ENCODE measurements around the gene ENAH. TPM values are rescaled to one million over a fixed set of nuclear protein-coding genes. Genes with fewer than 3 reads are reported as not detected.

The ENAH gene
- polyA plus RNA-seq, 1 donor (not counting 4 experiments of a cell fraction or from before 2014, with no cell fraction given): 61.0 TPM

DNA sequence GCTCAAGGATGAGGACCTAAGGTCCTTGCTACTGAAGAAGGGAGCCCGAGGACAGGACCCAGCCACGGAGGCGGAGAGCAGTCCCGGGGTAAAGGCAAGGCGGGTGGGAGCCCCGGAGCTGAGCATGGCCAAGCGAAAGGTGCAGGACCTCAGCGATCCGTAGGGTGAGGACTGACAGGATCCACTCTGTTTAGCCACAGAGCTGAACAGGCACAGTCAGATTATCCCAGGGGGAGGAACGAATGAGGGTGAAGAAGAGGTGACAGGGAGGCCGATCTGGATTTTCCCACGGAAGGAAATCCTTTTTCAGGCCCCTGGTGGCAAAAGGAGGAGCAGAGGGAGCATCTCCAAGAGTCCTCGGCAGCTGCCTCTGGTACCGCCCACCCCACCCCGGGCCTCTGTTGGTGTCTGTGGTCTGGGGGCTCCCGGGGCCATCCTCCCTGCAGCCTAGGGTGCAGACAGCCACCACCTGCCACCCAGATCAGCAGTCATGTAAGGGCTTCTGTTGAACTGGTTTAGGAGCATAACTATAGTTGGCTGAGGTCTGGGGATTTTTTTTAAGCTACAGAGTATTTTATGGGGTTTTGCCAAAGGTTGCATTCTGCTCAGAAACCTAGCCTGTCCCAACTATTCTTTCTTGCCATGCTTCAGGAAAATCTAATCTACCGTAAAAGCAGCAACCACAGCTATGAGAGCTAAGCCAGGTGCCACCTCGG, 192.7 kb downstream of the ENAH start:
- no peak overlapping the region for H3K27ac ChIP-seq (ENCODE audit: control insufficient read depth, insufficient read depth, low read length)
- no peaks in the 10 kb centered on the region for H3K79me2 ChIP-seq (ENCODE audit: control insufficient read depth, insufficient read depth, low read length)
- H3K9ac ChIP-seq (ENCODE audit: control insufficient read depth, extremely low read depth, insufficient read depth, low read length): no peak overlapping the region
- H2AFZ ChIP-seq (ENCODE audit: control insufficient read depth, low read length): no peak overlapping the region
- no peaks in the 10 kb centered on the region for H3K9me3 ChIP-seq (ENCODE audit: control insufficient read depth, low read depth, low read length)
- dilution Hi-C loops (cut with MboI; ENCODE audit: extremely low pct_ligation_motif_present, low sequenced_read_pairs): loop anchor here (25.0 kb wide), 1 partner anchor 527 kb away; the partner anchor contains the start of gene SDE2
- H3K4me2 ChIP-seq (ENCODE audit: control insufficient read depth, extremely low read depth, insufficient read depth, low read depth, low read length): no peak overlapping the region
- no peaks in the 10 kb centered on the region for H3K9me1 ChIP-seq (ENCODE audit: control insufficient read depth, extremely low read depth, insufficient read depth, low read length)
- FAIRE-seq: no peak
- no peaks in the 10 kb centered on the region for H4K20me1 ChIP-seq (ENCODE audit: control insufficient read depth, extremely low read depth, insufficient read depth, low read length)
- peaks cover 35% of the 10 kb centered on the region for H3K4me1 ChIP-seq (ENCODE audit: control insufficient read depth, extremely low read depth, insufficient read depth, low read length)
- TF ChIP-seq, protein P1, sequence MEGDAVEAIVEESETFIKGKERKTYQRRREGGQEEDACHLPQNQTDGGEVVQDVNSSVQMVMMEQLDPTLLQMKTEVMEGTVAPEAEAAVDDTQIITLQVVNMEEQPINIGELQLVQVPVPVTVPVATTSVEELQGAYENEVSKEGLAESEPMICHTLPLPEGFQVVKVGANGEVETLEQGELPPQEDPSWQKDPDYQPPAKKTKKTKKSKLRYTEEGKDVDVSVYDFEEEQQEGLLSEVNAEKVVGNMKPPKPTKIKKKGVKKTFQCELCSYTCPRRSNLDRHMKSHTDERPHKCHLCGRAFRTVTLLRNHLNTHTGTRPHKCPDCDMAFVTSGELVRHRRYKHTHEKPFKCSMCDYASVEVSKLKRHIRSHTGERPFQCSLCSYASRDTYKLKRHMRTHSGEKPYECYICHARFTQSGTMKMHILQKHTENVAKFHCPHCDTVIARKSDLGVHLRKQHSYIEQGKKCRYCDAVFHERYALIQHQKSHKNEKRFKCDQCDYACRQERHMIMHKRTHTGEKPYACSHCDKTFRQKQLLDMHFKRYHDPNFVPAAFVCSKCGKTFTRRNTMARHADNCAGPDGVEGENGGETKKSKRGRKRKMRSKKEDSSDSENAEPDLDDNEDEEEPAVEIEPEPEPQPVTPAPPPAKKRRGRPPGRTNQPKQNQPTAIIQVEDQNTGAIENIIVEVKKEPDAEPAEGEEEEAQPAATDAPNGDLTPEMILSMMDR (optimal IDR thresholded peaks at IDR 0.05 in 1 of 3, IDR thresholded peaks at IDR 0.05 in 1 of 3, conservative IDR thresholded peaks at IDR 0.05 in 1 of 3; ENCODE audit: extremely low read depth in 1 of 3, insufficient read depth in 2 of 3, low read length in 3 of 3): peak in 1 of 3 experiments; percentile 22
- TF ChIP-seq EZH2 (IDR thresholded peaks at IDR 0.05; ENCODE audit: low read length): no peak
- H3K27me3 ChIP-seq (ENCODE audit: control insufficient read depth, extremely low read depth, insufficient read depth, low read length): no peaks in the 10 kb centered on the region
- H3K4me3 ChIP-seq (ENCODE audit: control insufficient read depth in 2 of 3, extremely low read depth in 1 of 3, insufficient read depth in 2 of 3, low read depth in 1 of 3, low read length in 3 of 3): no peak overlapping the region
- DNase-seq (ENCODE audit: low read depth, low spot score): no peak
- no peaks in the 10 kb centered on the region for H3K36me3 ChIP-seq (ENCODE audit: control insufficient read depth in 2 of 2, extremely low read depth in 1 of 2, insufficient read depth in 2 of 2, low read length in 2 of 2)

GRCh38 chr1:225458222-225458631, 194.7 kb downstream of the ENAH start:
- peaks cover 41% of the 10 kb centered on the region for H3K4me1 ChIP-seq (ENCODE audit: control insufficient read depth, extremely low read depth, insufficient read depth, low read length)
- no peak for DNase-seq (ENCODE audit: low read depth, low spot score)

More at GRCh38 chr1:225458222-225458631, 194.7 kb downstream of the ENAH start:
- no peaks in the 10 kb centered on the region for H3K27me3 ChIP-seq (ENCODE audit: control insufficient read depth, extremely low read depth, insufficient read depth, low read length)
- H3K9me3 ChIP-seq (ENCODE audit: control insufficient read depth, low read depth, low read length): no peaks in the 10 kb centered on the region
- H3K9ac ChIP-seq (ENCODE audit: control insufficient read depth, extremely low read depth, insufficient read depth, low read length): no peak overlapping the region
- H3K4me2 ChIP-seq (ENCODE audit: control insufficient read depth, extremely low read depth, insufficient read depth, low read depth, low read length): no peak overlapping the region
- no peaks in the 10 kb centered on the region for H4K20me1 ChIP-seq (ENCODE audit: control insufficient read depth, extremely low read depth, insufficient read depth, low read length)
- TF ChIP-seq EZH2 (IDR thresholded peaks at IDR 0.05; ENCODE audit: low read length): no peak
- TF ChIP-seq, protein P1 (optimal IDR thresholded peaks at IDR 0.05 in 1 of 3, IDR thresholded peaks at IDR 0.05 in 1 of 3, conservative IDR thresholded peaks at IDR 0.05 in 1 of 3; ENCODE audit: extremely low read depth in 1 of 3, insufficient read depth in 2 of 3, low read length in 3 of 3): no peak
- H3K4me3 ChIP-seq (ENCODE audit: control insufficient read depth in 2 of 3, extremely low read depth in 1 of 3, insufficient read depth in 2 of 3, low read depth in 1 of 3, low read length in 3 of 3): no peak overlapping the region
- H3K36me3 ChIP-seq (ENCODE audit: control insufficient read depth in 2 of 2, extremely low read depth in 1 of 2, insufficient read depth in 2 of 2, low read length in 2 of 2): no peaks in the 10 kb centered on the region
- dilution Hi-C loops (cut with MboI; ENCODE audit: extremely low pct_ligation_motif_present, low sequenced_read_pairs): loop anchor here (25.0 kb wide), 1 partner anchor 529 kb away; the partner anchor contains the start of gene SDE2
- H2AFZ ChIP-seq (ENCODE audit: control insufficient read depth, low read length): no peak overlapping the region
- no peaks in the 10 kb centered on the region for H3K79me2 ChIP-seq (ENCODE audit: control insufficient read depth, insufficient read depth, low read length)
- H3K9me1 ChIP-seq (ENCODE audit: control insufficient read depth, extremely low read depth, insufficient read depth, low read length): no peaks in the 10 kb centered on the region
- no peak for FAIRE-seq
- no peak overlapping the region for H3K27ac ChIP-seq (ENCODE audit: control insufficient read depth, insufficient read depth, low read length)
